IMR-90 (cell line): Measurements from ENCODE around the gene DPP8. TPM values are rescaled to one million over a fixed set of nuclear protein-coding genes. Genes with fewer than 3 reads are reported as not detected.

ENCODE experiments used
- ATAC-seq: fragments of 200-7000 bp; cut with Tn5 transposase; 2 replicates; pipeline ENCODE4 v1.9.1; 2020; ENCODE audit warnings: low read depth, mild to moderate bottlenecking, moderate library complexity
- BruUV-seq: library from RNA; stranded (reverse); fragments of 400-500 nt; replicated peaks from 2 replicates; lab custom pipeline; 2021; lab: Mats Ljungman, UMichigan
- CTCF ChIA-PET: fragments of 300-600 bp; formaldehyde crosslinking; extraction: SDS; loops from one replicate; lab custom pipeline; 2021; ENCODE audit warnings: antibody characterized with exemption; lab: Yijun Ruan, JAX
- POLR2A ChIA-PET: fragments of 300-600 bp; sonication (Branson Sonifier 250); formaldehyde crosslinking; loops from one replicate; lab custom pipeline; 2022; ENCODE audit warnings: antibody characterized with exemption; ENCODE audit not compliant: unreplicated experiment; lab: Charles Lee
- DNase-seq: peaks from one replicate; pipeline ENCODE4 v3.0.0; 2013
- H2AFZ ChIP-seq: replicated peaks from 2 replicates; pipeline ENCODE3; 2013; ENCODE audit warnings: low read length, mild to moderate bottlenecking; ENCODE audit not compliant: poor library complexity
- H2AK5ac ChIP-seq: 2 replicates; pipeline ENCODE4 v1.6.1; 2013; ENCODE audit warnings: low read depth, low read length, inconsistent platforms
- H2AK9ac ChIP-seq: replicated peaks from 2 replicates; pipeline ENCODE3; 2013; ENCODE audit warnings: mild to moderate bottlenecking, low read depth, low read length, moderate library complexity; ENCODE audit not compliant: poor library complexity
- H2BK120ac ChIP-seq: 2 replicates; pipeline ENCODE4 v1.6.1; 2013; ENCODE audit warnings: low read depth, low read length, inconsistent platforms
- H2BK15ac ChIP-seq: 3 replicates; pipeline ENCODE4 v1.6.1; 2013; ENCODE audit warnings: low read depth, low read length, inconsistent platforms
- H2BK20ac ChIP-seq: 2 replicates; pipeline ENCODE4 v1.6.1; 2013; ENCODE audit warnings: low read depth, mild to moderate bottlenecking, inconsistent platforms, low read length, moderate library complexity
- H2BK5ac ChIP-seq: 2 replicates; pipeline ENCODE4 v1.6.1; 2013; ENCODE audit warnings: mild to moderate bottlenecking, low read depth, low read length, inconsistent platforms; ENCODE audit not compliant: poor library complexity, severe bottlenecking
- H3K14ac ChIP-seq: replicated peaks from 2 replicates; pipeline ENCODE4 v1.6.1; 2013; ENCODE audit warnings: low read depth, low read length, inconsistent platforms
- H3K18ac ChIP-seq: 2 replicates; pipeline ENCODE4 v1.6.1; 2013; ENCODE audit warnings: low read depth, low read length, control low read depth
- H3K23ac ChIP-seq: 2 replicates; pipeline ENCODE4 v1.6.1; 2013; ENCODE audit warnings: low read depth, low read length, inconsistent platforms
- H3K27ac ChIP-seq: 2 replicates; pipeline ENCODE4 v1.5.1; 2013; ENCODE audit warnings: mild to moderate bottlenecking, control low read depth, low read length; ENCODE audit not compliant: insufficient read depth
- H3K27me3 ChIP-seq: 2 replicates; pipeline ENCODE4 v1.6.1; 2013; ENCODE audit warnings: low read length; ENCODE audit not compliant: control insufficient read depth, insufficient read depth
- H3K36me3 ChIP-seq: 2 replicates; pipeline ENCODE4 v1.6.1; 2013; ENCODE audit warnings: low read length, mixed read lengths; ENCODE audit not compliant: control insufficient read depth, insufficient read depth
- H3K4ac ChIP-seq: 2 replicates; pipeline ENCODE4 v1.6.1; 2013; ENCODE audit warnings: low read depth, low read length, inconsistent platforms
- H3K4me1 ChIP-seq: 2 replicates; pipeline ENCODE4 v1.6.1; 2013; ENCODE audit warnings: low read length, mixed read lengths; ENCODE audit not compliant: control insufficient read depth, insufficient read depth
- H3K4me2 ChIP-seq: 2 replicates; pipeline ENCODE4 v1.6.1; 2013; ENCODE audit warnings: low read depth, mild to moderate bottlenecking, control low read depth, low read length, moderate library complexity
- H3K4me3 ChIP-seq: 2 replicates; pipeline ENCODE4 v1.5.1; 2013; ENCODE audit warnings: low read depth, mild to moderate bottlenecking, control low read depth, low read length, moderate library complexity; ENCODE audit not compliant: insufficient read depth
- H3K56ac ChIP-seq: 2 replicates; pipeline ENCODE4 v1.6.1; 2013; ENCODE audit warnings: low read length, inconsistent platforms; ENCODE audit not compliant: insufficient read depth; ENCODE audit errors: extremely low read depth
- H3K79me1 ChIP-seq, 2 experiments: 2 replicates each; pipeline ENCODE4 v1.6.1; 2013; ENCODE audit warnings: low read length in 2 of 2, inconsistent platforms in 1 of 2, low read depth in 1 of 2
- H3K9ac ChIP-seq: 2 replicates; pipeline ENCODE4 v1.6.1; 2013; ENCODE audit warnings: low read depth, low read length, control low read depth
- H3K9me1 ChIP-seq: 2 replicates; pipeline ENCODE4 v1.6.1; 2013; ENCODE audit warnings: low read length, inconsistent platforms; ENCODE audit not compliant: insufficient read depth
- H3K9me3 ChIP-seq: 2 replicates; pipeline ENCODE4 v1.6.1; 2013; ENCODE audit warnings: low read length; ENCODE audit not compliant: control insufficient read depth, insufficient read depth
- H4K20me1 ChIP-seq: 2 replicates; pipeline ENCODE4 v1.6.1; 2013; ENCODE audit warnings: low read length, inconsistent platforms; ENCODE audit not compliant: insufficient read depth
- H4K5ac ChIP-seq: 2 replicates; pipeline ENCODE4 v1.6.1; 2013; ENCODE audit warnings: mild to moderate bottlenecking, low read depth, low read length, control low read depth
- H4K8ac ChIP-seq, 2 experiments: 2 replicates each; pipeline ENCODE4 v1.6.1; 2013; ENCODE audit warnings: low read depth in 2 of 2, low read length in 2 of 2, control low read depth in 1 of 2, inconsistent platforms in 1 of 2
- H4K91ac ChIP-seq: 2 replicates; pipeline ENCODE4 v1.6.1; 2013; ENCODE audit warnings: low read depth, low read length, inconsistent platforms; ENCODE audit not compliant: insufficient read depth
- BHLHE40 ChIP-seq: fragments of 150-350 bp; IDR thresholded peaks from 2 replicates; pipeline ENCODE4 v1.6.1; 2016; ENCODE audit warnings: mild to moderate bottlenecking, low read depth, low read length
- CEBPB ChIP-seq: IDR thresholded peaks from 2 replicates; pipeline ENCODE4 v1.6.1; 2012; ENCODE audit warnings: low read depth, low read length, improper control_type of control experiment
- CHD1 ChIP-seq: IDR thresholded peaks from 2 replicates; pipeline ENCODE4 v1.6.1; 2012; ENCODE audit warnings: low read depth, low read length, improper control_type of control experiment
- FOS ChIP-seq: fragments of 150-350 bp; IDR thresholded peaks from 2 replicates; pipeline ENCODE4 v1.6.1; 2016; ENCODE audit warnings: low read depth, low read length
- MAFK ChIP-seq: IDR thresholded peaks from 2 replicates; pipeline ENCODE4 v1.6.1; 2012; ENCODE audit warnings: low read depth, low read length, improper control_type of control experiment
- MAZ ChIP-seq: IDR thresholded peaks from 2 replicates; pipeline ENCODE4 v1.6.1; 2012; ENCODE audit warnings: low read depth, mild to moderate bottlenecking, low read length, improper control_type of control experiment, moderate library complexity, borderline replicate concordance
- MXI1 ChIP-seq: IDR thresholded peaks from 2 replicates; pipeline ENCODE4 v1.6.1; 2012; ENCODE audit warnings: low read depth, mild to moderate bottlenecking, low read length, moderate library complexity, borderline replicate concordance
- NFE2L2 ChIP-seq: fragments of 150-350 bp; IDR thresholded peaks from 2 replicates; pipeline ENCODE4 v1.6.1; 2016; ENCODE audit warnings: low read depth, mild to moderate bottlenecking, low read length
- POLR2A ChIP-seq: IDR thresholded peaks from 2 replicates; pipeline ENCODE4 v1.6.1; 2012; ENCODE audit warnings: mild to moderate bottlenecking, low read depth, low read length
- RAD21 ChIP-seq: IDR thresholded peaks from 2 replicates; pipeline ENCODE4 v1.6.1; 2012; ENCODE audit warnings: low read length, improper control_type of control experiment
- RCOR1 ChIP-seq: IDR thresholded peaks from 2 replicates; pipeline ENCODE4 v1.6.1; 2012; ENCODE audit warnings: mild to moderate bottlenecking, low read length, improper control_type of control experiment; ENCODE audit not compliant: insufficient replicate concordance
- RFX5 ChIP-seq: IDR thresholded peaks from 2 replicates; pipeline ENCODE4 v1.8.0; 2012; ENCODE audit warnings: low read depth, mild to moderate bottlenecking, low read length, moderate library complexity
- SMC3 ChIP-seq: fragments of 150-350 bp; IDR thresholded peaks from 2 replicates; pipeline ENCODE4 v1.6.1; 2016; ENCODE audit warnings: low read depth, mild to moderate bottlenecking, antibody characterized with exemption, low read length, moderate library complexity
- WGBS, 2 experiments: methylation state at CpG; one replicate each; pipeline versions ENCODE4 v1.1.5 to v1.1.7; 2013; ENCODE audit warnings: missing lambda C conversion rate in 2 of 2; ENCODE audit not compliant: insufficient read length in 1 of 2; ENCODE audit errors: extremely low coverage in 2 of 2; 5-methylcytosine and 5-hydroxymethylcytosine counted together
- dilution Hi-C: fragments of 300-500 bp; cut with HindIII; formaldehyde crosslinking; loops from one replicate; pipeline ENCODE4 v1.14.3; 2018; ENCODE audit warnings: low sequenced_read_pairs; ENCODE audit not compliant: unreplicated experiment
- in situ Hi-C: fragments of 300-500 bp; cut with MboI; formaldehyde crosslinking; loops from 3 replicates; pipeline ENCODE4 v1.14.3; 2019; ENCODE audit warnings: low sequenced_read_pairs, inconsistent platforms, mixed read lengths
- intact Hi-C: fragments of 100-400 bp; cut with micrococcal nuclease; formaldehyde crosslinking; loops from 2 replicates; pipeline ENCODE4 v1.10.0; 2022
- polyA plus RNA-seq, 3 experiments: library from polyadenylated mRNA; depleted of rRNA; stranded (reverse); fragments of >200 nt; gene quantifications; 2 replicates each; pipeline ENCODE4 v1.2.3, GENCODE V29; 2012; ENCODE audit warnings: low replicate concordance in 1 of 3
- total RNA-seq: library from RNA; depleted of rRNA; stranded (reverse); fragments of >200 nt; gene quantifications from 2 replicates; pipeline ENCODE4 v1.2.3, GENCODE V29; 2012
- TF ChIP-seq, protein P1 (sequence below): conservative IDR thresholded peaks from 2 replicates; pipeline ENCODE4 v1.5.1; 2012; ENCODE audit warnings: mild to moderate bottlenecking, low read depth, low read length, improper control_type of control experiment
- TF ChIP-seq, protein P2 (sequence below): fragments of 150-350 bp; IDR thresholded peaks from 2 replicates; pipeline ENCODE4 v1.6.1; 2016; ENCODE audit warnings: low read depth, mild to moderate bottlenecking, low read length, moderate library complexity, borderline replicate concordance
- TF ChIP-seq, protein P3 (sequence below): fragments of 150-350 bp; IDR thresholded peaks from 2 replicates; pipeline ENCODE4 v1.6.1; 2017; ENCODE audit warnings: mild to moderate bottlenecking, antibody characterized with exemption, low read length, low read depth

The DPP8 gene
- total and polyA plus RNA-seq, 2 of the 4 experiments (the other 2 are of a cell fraction): 10.7 to 29.4 TPM

DNA sequence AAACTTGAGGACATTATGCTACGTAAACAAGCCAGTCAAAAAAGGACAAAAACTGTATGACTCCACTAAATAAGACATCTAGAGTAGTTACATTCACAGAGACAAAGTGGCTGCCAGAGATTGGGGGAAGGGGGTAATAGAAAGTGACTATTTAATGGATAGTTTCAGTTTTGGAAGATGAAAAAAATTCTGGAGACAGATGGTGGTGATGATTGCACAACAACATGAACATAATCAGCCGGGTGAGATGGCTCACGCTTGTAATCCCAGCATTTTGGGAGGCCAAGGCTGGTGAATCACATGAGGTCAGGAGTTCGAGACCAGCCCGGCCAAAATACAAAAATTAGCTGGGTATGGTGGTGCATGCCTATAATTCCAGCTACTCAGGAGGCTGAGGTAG, 40.6 kb downstream of the DPP8 start:
- TF ChIP-seq CHD1: no peak
- TF ChIP-seq MAZ: no peak
- no peak for TF ChIP-seq RAD21
- TF ChIP-seq MXI1: no peak
- TF ChIP-seq NFE2L2: no peak
- peak; percentile 83 for TF ChIP-seq BHLHE40
- TF ChIP-seq, protein P1, sequence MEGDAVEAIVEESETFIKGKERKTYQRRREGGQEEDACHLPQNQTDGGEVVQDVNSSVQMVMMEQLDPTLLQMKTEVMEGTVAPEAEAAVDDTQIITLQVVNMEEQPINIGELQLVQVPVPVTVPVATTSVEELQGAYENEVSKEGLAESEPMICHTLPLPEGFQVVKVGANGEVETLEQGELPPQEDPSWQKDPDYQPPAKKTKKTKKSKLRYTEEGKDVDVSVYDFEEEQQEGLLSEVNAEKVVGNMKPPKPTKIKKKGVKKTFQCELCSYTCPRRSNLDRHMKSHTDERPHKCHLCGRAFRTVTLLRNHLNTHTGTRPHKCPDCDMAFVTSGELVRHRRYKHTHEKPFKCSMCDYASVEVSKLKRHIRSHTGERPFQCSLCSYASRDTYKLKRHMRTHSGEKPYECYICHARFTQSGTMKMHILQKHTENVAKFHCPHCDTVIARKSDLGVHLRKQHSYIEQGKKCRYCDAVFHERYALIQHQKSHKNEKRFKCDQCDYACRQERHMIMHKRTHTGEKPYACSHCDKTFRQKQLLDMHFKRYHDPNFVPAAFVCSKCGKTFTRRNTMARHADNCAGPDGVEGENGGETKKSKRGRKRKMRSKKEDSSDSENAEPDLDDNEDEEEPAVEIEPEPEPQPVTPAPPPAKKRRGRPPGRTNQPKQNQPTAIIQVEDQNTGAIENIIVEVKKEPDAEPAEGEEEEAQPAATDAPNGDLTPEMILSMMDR: no peak
- TF ChIP-seq, protein P2, sequence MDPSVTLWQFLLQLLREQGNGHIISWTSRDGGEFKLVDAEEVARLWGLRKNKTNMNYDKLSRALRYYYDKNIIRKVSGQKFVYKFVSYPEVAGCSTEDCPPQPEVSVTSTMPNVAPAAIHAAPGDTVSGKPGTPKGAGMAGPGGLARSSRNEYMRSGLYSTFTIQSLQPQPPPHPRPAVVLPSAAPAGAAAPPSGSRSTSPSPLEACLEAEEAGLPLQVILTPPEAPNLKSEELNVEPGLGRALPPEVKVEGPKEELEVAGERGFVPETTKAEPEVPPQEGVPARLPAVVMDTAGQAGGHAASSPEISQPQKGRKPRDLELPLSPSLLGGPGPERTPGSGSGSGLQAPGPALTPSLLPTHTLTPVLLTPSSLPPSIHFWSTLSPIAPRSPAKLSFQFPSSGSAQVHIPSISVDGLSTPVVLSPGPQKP: no peak
- TF ChIP-seq CEBPB: peak; percentile 98
- TF ChIP-seq FOS: peak; percentile 49; the same call in 1 of the 2 replicates
- no peak for TF ChIP-seq POLR2A
- TF ChIP-seq RFX5: no peak
- no peak for TF ChIP-seq SMC3
- no peak for TF ChIP-seq RCOR1
- no peak for TF ChIP-seq MAFK
- TF ChIP-seq, protein P3, sequence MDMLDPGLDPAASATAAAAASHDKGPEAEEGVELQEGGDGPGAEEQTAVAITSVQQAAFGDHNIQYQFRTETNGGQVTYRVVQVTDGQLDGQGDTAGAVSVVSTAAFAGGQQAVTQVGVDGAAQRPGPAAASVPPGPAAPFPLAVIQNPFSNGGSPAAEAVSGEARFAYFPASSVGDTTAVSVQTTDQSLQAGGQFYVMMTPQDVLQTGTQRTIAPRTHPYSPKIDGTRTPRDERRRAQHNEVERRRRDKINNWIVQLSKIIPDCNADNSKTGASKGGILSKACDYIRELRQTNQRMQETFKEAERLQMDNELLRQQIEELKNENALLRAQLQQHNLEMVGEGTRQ: no peak
- BruUV-seq: no TSS peak
- H3K27ac ChIP-seq: no peak overlapping the region; the same call in 1 of the 2 replicates
- no peaks in the 10 kb centered on the region for H3K27me3 ChIP-seq
- no peak overlapping the region for H3K4me3 ChIP-seq
- in situ Hi-C loops (no loop called here), intact Hi-C loops (no loop called here), dilution Hi-C loops (no loop called here)
- H2BK20ac ChIP-seq: no peak overlapping the region
- no peak overlapping the region for H4K8ac ChIP-seq
- no peak overlapping the region for H2BK15ac ChIP-seq
- H3K36me3 ChIP-seq: peaks cover 22% of the 10 kb centered on the region
- no peak overlapping the region; the same call in 1 of the 2 replicates for H4K5ac ChIP-seq
- POLR2A ChIA-PET: no interaction called here
- H3K56ac ChIP-seq: no peak overlapping the region
- peaks cover 8% of the 10 kb centered on the region; the same call in 1 of the 2 replicates for H3K9me1 ChIP-seq
- H2AK9ac ChIP-seq: no peak overlapping the region
- peak; percentile 90 for DNase-seq
- CTCF ChIA-PET: no interaction called here
- H2BK120ac ChIP-seq: no peak overlapping the region
- no peak overlapping the region for H3K9ac ChIP-seq
- H2AFZ ChIP-seq: no peak overlapping the region
- peak overlapping the region; percentile 10; the same call in 1 of the 2 replicates for H3K4me2 ChIP-seq
- H3K14ac ChIP-seq: no peak overlapping the region
- H3K79me1 ChIP-seq: peaks cover 9 to 24% of the 10 kb centered on the region in 2 experiments; a peak in 3 of 4 replicates
- peak overlapping the region; percentile 38; the same call in 1 of the 2 replicates for H3K18ac ChIP-seq
- peak overlapping the region; percentile 59 for H2BK5ac ChIP-seq
- H3K23ac ChIP-seq: no peak overlapping the region
- WGBS, 2 experiments: 25% methylated on average over 2 of the region's 5 CpGs; no CpG with 5 or more reads in 1 of the 2 experiments
- no peak overlapping the region for H4K91ac ChIP-seq
- peak; percentile 85 for ATAC-seq
- H4K20me1 ChIP-seq: no peaks in the 10 kb centered on the region
- no peaks in the 10 kb centered on the region for H3K4me1 ChIP-seq
- no peak overlapping the region for H3K4ac ChIP-seq
- H2AK5ac ChIP-seq: no peak overlapping the region
- H3K9me3 ChIP-seq: no peaks in the 10 kb centered on the region
